Loucy (cell line): ENCODE results near the gene KCNK3.

Experiments used
- CTCF ChIP-seq: fragments of 200-600 bp; sonication (generic); conservative IDR thresholded peaks from 2 replicates; pipeline ENCODE4 v1.5.1; 2014; ENCODE audit warnings: mild to moderate bottlenecking, antibody characterized with exemption, low read length
- EZH2phosphoT487 ChIP-seq: fragments of 200-600 bp; IDR thresholded peaks from 2 replicates; pipeline ENCODE4 v1.6.1; 2018; ENCODE audit warnings: antibody characterized with exemption, mild to moderate bottlenecking, moderate library complexity, borderline replicate concordance

GRCh38 chr2:26739514-26739913 lies 47.0 kb downstream of the KCNK3 start:
- no peak for TF ChIP-seq CTCF
- no peak for TF ChIP-seq EZH2phosphoT487
